LHCN-M2 (cell line): ENCODE measurements around the gene IRF8. TPM values are rescaled to one million over a fixed set of nuclear protein-coding genes. Genes with fewer than 3 reads are reported as not detected.

Experiments
- DNase-seq: peaks from one replicate; pipeline ENCODE4 v3.0.0-alpha.2; 2012; ENCODE audit warnings: low read depth
- total RNA-seq: library from RNA; depleted of rRNA; stranded (reverse); fragments of >200 nt; gene quantifications from 2 replicates; pipeline ENCODE4 v1.2.3, GENCODE V29; 2014

IRF8 gene
- total RNA-seq, 1 experiment from 2014 or later, result not detected

DNA sequence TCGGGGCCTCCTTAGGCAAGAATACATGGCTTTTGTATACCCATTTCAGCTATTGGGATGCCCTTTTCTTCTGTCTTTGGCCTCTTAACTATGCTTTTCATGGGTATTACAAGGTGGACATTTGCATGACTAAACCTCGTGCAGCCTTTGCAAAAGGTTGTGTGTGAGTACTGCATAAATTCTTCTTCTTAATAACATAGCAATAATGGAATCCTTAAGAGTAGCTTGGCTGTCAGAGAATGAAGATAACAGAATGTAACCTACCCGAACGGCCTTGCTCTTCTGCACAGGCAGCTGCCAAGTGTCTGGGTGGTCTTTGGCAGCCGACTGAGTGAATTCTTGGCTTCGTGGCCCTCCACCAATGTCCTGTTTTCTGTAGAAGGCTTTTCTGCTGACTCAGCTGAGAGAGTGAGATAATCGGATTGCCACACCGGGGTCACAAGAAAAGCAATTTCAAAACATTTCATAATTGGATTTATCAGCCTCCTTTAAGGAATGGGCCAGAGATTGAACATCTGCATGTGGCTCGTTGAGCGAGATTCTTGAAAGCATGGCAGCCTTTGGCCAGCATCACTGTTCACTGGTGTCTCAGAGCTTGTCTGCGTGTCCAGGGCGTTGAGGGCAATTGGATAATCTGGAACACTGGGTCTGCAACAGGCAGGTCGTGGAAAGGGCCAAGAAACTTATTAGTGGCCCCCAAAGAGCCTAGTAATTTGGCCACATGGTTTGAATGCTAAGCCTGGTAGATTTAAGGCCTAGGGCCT is 13.4 kb downstream of the IRF8 start:
- DNase-seq, result no peak

- DNase-seq, result no peak
Measured at GRCh38 chr16:85913141-85913601, 14.2 kb downstream of the IRF8 start.

DNA sequence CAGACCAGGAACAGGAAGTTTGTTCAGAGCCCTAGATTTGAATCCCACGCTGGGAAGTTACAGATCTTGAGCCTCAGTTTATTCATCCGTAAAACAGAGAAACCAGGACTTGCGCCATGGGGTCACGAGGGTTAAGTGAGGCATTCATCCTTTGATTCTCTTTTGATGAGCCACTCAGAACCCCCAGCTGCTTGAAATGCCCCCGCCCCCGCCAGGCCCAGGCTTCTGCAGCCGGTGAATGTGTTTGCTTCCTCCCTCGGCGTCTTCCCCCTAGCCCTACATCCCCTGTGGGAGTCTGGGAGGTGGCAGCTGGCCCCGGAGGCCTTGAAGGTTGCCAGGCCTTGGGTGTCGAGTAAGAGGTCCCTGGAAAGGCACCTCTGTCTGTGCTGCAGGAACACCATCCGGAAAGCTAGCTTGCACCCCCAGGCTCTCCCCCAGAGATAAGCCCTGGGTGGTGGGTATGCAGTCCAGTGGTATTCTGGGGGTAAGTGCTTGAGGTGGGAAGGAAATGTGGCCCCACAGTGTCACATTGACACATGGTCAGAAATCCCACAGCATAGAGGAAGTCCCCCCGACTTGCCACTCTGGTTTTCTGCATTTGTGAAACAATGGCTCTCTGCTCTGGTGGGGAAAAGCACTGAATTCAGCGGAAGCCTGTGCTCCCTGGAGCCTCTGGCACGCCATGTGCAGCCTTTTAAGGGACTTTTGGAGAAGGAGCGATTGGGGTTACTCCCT is 14.9 kb downstream of the IRF8 start:
- no peak for DNase-seq

GRCh38 chr16:85914423-85914794 is 15.4 kb downstream of the IRF8 start:
- DNase-seq, result no peak

- no peak for DNase-seq
Measured at GRCh38 chr16:85915125-85915845, 16.3 kb downstream of the IRF8 start.

- no peak for DNase-seq
Measured at GRCh38 chr16:85916141-85916890, 17.4 kb downstream of the IRF8 start.

DNA sequence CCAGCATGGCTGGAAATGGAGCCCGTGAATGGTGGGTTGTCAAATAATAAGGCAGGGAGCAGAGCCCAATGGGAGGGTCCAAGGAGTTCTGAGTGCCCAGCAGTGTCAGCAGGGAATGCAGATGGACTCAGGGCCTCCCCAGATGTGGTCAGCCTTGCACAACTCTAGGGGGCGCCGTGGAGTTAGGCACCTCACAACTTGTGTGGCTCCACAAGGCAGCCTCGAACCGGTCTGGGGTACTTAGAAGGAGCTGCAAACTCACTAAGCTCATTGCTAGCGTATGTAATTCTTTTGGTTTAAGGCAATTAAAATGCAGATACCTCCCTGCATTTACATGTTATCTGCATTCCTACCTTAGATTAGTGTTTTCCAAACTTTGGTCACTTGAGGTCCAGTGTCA is 18.1 kb downstream of the IRF8 start:
- no peak for DNase-seq

- no peak for DNase-seq
Measured at GRCh38 chr16:85917959-85918358, 19.0 kb downstream of the IRF8 start.

DNA sequence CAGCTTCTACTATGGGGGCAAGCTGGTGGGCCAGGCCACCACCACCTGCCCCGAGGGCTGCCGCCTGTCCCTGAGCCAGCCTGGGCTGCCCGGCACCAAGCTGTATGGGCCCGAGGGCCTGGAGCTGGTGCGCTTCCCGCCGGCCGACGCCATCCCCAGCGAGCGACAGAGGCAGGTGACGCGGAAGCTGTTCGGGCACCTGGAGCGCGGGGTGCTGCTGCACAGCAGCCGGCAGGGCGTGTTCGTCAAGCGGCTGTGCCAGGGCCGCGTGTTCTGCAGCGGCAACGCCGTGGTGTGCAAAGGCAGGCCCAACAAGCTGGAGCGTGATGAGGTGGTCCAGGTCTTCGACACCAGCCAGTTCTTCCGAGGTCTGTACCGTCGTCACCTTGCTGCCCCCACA is 19.5 kb downstream of the IRF8 start:
- no peak for DNase-seq

GRCh38 chr16:85919271-85920267 is 20.6 kb downstream of the IRF8 start:
- DNase-seq, result no peak

DNA sequence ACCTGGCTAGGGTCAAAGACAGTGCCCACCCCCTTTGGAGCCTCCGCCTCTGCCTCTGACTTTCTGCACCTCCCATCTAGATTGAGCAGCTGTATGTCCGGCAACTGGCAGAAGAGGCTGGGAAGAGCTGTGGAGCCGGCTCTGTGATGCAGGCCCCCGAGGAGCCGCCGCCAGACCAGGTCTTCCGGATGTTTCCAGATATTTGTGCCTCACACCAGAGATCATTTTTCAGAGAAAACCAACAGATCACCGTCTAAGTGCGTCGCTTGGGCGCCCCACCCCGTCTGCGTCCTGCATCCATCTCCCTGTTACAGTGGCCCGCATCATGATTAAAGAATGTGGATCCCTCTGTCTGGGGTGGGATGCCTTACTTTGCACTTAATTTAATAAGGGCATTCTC is 22.1 kb downstream of the IRF8 start:
- no peak for DNase-seq

DNA sequence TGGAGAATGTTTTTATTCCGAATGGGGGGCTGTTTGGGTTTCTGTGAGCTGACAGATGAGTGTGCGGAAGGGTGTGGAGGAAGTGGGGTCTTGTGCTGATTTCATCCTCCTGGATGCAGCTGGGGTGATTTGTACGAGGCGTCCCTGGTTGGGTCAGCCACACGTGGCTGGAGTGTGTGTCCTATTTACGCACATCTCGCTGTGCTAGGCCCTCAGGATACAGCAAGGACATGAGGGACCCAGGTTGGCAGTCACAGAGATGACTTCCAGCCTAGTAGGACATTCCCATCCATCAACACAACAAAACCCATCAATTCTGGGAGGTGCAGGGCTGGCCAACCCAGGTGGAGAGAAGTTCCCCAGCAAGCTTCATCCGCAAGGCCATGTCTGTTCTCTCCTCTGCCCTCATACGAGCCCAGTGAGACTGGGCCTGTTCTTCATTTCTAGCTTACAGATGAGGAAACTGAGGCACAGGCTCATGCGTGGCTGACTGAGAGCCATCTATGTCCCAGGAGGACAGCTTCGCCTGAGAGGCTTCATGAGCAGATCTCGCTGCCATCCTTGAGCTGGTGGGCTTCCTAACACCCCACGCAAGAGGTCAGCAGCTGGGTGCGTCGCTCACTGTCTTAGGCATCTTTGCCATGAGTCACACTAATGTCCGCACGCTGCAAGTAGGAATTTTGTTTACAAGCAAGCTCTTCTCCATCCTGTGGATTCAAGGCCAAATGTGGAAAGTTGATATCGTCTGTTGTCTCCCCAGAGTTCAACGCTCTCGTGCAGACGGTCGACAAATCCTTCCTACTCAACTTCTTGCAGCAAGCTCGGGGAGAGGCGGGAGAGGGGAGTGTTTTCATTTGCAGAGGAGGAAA is 24.4 kb downstream of the IRF8 start:
- DNase-seq, result peak; percentile 25

DNA sequence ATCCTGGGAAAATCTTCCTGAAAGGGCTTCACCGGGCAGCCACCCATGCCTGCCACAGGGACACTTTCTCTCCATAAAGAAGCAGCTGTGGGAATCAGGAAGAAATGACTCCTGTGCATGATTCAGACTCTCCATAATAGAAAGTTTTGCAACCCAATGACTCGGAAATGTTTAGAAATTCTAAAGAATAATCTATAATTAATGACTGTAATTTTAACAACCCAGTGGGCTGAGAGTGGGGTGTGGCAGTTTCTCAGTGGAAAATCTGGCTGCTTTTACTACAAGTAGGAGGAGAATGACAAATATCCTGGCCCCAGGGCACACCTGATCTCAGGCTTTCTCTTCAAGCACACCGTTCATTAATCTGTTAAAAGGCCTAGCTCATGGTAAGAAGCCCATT is 25.7 kb downstream of the IRF8 start:
- no peak for DNase-seq

GRCh38 chr16:85926370-85926769 is 27.4 kb downstream of the IRF8 start:
- DNase-seq, result no peak

DNA sequence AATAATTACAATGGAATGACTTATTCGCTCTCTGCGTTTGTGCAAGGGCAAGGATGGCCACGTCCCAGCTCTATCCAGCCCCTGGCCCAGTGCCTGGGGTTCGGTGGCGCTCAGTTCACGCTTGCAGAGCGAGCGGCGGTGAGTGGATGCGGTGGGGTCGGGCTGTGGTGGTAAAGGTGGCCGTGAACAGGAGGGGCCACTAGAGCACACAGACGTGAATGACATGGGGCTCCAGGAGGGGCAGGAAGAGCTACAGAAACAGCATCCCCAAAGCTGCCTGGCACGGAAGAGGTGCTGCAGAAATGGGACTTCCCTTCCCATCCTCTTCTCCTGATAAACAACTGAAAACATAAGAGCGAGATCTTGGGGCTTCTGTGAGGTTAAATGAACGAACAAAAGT is 28.4 kb downstream of the IRF8 start:
- DNase-seq, result no peak

DNA sequence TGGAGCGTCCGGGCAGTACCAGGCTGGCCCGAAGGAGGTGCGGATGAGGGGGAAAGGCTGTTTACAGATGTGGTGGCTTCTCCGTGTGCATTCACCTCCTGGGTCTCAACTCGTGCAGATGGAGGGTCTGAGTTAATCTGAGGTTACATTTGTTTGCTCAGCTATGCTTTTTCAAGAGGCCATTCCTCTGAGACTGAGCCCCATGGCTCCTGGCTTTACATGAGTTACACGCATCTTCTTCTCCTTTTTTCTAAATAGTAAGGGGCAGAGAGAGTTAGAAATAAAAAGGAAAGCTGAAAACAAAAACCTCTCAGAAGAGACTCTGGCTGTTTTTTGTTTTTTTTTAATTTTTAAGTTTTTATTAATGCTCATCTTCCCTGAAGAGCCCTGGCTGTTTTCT is 29.0 kb downstream of the IRF8 start:
- DNase-seq, result no peak

DNA sequence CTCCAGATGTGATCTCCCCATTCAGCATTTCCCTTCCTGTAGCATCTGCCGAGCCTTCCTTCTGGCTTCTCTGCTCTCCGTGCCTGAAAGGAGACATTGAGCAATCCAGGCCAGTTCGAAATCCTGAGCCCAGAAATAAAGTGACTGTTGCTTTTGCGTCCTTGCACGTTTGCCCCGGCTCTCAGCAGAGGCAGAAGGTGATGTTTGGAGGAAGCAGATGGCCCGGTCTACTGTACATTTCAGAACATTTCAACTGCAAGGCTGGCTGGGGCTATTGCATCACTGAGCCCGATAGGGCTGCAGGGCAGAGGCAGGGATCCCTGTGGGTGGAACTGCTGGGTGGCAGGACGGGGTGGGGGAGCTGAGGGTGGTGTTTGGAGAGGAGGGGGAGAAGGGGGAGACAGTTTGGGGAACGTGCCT is 29.4 kb downstream of the IRF8 start:
- DNase-seq, result no peak

GRCh38 chr16:85929259-85929721 is 30.3 kb downstream of the IRF8 start:
- no peak for DNase-seq

DNA sequence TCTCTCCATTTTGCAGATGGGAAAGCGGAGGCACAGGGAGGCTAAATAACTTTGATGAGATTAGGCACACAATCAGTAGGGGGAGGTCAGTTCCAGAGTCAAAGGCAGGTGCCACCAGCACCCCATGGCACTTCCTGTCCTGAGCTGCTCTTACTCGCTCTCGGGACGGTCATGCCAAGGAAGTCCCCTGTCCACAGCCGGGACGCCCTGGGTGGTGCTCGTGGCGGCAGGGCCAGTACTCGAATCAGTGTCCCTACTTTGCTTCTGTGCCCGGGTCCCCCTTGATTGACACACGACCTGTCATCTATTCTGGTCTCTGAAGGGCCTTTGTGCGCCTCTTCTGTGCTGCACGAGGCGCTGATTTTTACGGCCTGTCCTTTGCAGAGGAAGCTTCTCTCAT is 31.3 kb downstream of the IRF8 start:
- DNase-seq, result no peak
